GM12865 (cell line): ENCODE results near the gene GALNT15.
A peak's percentile ranks its signal among the peaks of the same experiment; 100 is the strongest.

Source experiments
- DNase-seq: peaks from one replicate; pipeline ENCODE4 v3.0.0; 2010; ENCODE audit warnings: low read depth
- H3K4me3 ChIP-seq: 2 replicates; pipeline ENCODE4 v1.5.1; 2011; ENCODE audit warnings: mild to moderate bottlenecking, low read depth, low read length, control low read depth
- CTCF ChIP-seq: IDR thresholded peaks from 2 replicates; pipeline ENCODE4 v1.5.1; 2011; ENCODE audit warnings: low read length, control low read depth, low read depth, inconsistent platforms; ENCODE audit not compliant: insufficient read depth; ENCODE audit errors: missing control alignments

The GALNT15 gene

DNA sequence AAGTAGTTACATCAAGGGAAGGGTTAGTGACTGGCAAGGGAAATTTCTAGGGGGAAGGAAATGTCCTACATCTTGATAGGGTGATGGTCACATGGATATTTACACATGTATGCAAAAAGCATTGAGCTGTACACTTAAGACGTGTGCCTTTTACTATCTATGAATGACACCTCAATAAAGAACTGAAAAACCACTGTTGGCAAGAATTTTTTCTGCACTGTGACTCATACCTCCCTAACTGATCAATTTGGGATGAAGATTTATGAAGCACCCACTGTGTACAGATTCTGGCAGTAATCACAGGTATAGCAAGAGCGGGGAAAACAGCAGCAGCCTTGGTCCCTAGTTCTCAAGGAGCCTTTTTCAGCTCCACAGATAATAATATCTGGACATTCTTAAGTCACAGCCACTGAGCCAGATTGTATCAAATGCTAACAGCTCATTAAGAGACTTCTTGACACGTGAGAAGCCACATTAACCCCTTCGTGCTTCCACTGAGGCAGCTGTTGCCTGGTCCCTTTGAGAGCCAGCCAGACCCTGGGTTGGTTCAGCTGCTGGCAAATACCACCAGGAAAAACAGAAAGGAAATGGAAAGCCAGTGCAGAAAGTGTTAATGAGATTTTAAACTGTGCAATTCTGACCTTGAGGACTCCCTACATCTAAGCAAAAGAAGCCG, 32.0 kb upstream of the GALNT15 start:
- no peak for TF ChIP-seq CTCF
- no peak overlapping the region for H3K4me3 ChIP-seq
- DNase-seq: no peak

DNA sequence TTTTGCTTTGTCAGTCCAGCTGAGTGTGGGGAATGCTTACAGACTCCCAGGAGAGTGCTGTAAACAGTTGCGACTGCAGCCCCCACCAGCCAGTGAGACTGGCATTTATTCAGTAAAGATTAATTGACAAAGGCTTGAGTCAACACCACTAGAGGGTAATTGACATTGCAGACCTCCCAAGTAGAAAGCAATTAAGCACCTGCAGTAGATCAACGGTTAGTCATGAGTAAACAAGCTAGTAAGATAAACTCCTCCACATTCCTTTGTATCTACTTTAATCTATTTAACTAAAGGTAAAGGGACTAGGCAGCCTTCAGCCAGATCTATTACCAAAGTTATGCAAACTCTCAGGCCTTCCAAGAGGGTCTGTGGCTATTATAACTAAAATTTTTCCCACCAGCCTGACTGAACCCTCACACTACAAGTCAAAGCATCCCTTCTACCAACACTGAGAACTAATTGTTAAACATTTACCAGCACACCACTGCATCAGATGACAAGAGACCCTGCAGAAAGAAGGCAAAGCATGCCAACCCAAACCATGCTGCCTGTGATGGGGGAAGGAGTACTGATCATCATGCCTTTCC, 30.5 kb upstream of the GALNT15 start:
- no peak overlapping the region for H3K4me3 ChIP-seq
- no peak for TF ChIP-seq CTCF
- DNase-seq: no peak

DNA sequence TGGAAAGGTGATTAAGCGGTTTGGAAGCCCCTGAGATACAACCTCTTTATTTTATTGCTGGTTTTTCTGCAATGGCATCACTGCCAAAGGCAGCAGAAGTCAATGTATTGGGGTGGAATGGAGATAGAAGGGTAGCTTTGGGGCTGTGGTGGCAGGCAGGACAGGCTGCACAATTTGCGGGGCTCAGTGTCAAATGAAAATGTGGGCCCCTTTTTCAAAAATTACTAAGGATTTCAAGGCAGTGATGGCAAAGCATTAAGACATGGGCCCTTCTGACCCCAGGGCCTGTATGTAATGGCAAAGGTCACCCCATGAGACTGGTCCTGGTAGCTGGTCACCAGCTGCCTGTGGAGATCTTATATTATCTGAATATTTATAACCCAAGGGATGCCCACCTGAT, 29.3 kb upstream of the GALNT15 start:
- TF ChIP-seq CTCF: no peak
- DNase-seq: no peak

DNA sequence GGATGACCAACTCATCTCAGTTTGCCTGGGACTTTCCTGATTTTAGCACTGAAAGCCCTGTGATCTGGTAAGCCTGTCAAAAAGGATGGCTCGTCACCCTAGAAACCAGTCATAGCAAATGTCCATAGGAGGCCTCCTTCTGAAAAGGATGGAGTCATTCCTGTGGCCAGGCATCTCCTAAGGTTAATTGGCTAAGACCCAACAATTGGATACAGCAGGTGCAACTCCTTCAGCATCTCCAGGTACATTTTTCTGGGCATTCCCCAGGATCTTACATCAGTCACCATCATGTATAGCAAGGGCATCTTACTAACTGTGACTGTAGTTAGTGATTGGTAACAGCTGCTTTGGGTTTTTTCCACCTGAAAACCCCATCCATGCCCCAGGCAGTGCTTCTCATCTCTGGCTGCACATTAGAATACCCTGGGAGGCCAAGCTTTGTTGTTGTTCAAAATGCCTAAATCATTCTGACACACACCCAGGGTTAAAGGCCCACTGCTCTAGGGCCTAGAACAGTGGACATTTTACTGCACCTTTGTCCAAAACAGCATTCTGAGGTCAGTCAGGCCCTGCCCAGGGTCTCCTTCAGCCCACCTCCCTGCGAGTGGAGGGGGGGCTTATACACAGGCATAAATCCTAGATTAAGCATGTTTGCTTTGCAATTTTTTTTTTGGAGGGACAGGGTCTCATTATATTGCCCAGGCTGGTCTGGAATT, 28.3 kb upstream of the GALNT15 start:
- H3K4me3 ChIP-seq: no peak overlapping the region
- peak; percentile 66 for DNase-seq
- no peak for TF ChIP-seq CTCF

More for the DNA sequence above, 29.3 kb upstream of the GALNT15 start:
- H3K4me3 ChIP-seq: no peak overlapping the region

- TF ChIP-seq CTCF: no peak
- DNase-seq: peak; percentile 59
- H3K4me3 ChIP-seq: no peak overlapping the region
These were observed 27.1 kb upstream of the GALNT15 start for GRCh38 chr3:16147220-16147994.

DNA sequence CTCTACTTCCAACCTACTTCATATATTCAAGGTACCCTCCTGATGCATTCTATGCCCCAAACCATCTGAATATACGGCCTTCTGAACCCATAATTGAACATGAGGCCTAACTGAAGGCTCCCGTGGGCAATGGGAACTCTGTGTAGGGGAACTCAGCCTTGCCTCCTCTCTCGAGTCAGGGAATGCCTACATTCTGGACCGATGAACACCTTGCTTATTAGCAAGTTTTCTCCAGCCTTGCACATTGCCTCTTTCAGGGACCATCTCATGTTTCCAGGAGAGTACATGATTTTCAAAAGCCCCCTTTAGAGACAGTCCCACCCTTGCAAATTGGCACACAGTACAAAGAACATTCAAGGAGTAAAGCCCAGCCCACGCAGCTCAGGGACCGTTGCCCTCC, 26.3 kb upstream of the GALNT15 start:
- no peak for DNase-seq
- no peak overlapping the region for H3K4me3 ChIP-seq
- no peak for TF ChIP-seq CTCF
